Stimulated activated CD8-positive, alpha-beta memory T cell treated with anti-CD3 and anti-CD28 coated beads, Interleukin-15, amount 100 ng/mL, for 4 hours (primary cell): ENCODE data around the gene DCP2.

Experiments
- DNase-seq, 2 donors: peaks; one replicate each; pipeline ENCODE4 v3.0.0-alpha.2; 2020; ENCODE audit warnings: low read depth in 2 of 2

Gene DCP2

GRCh38 chr5:113020461-113021273 lies 44.1 kb downstream of the DCP2 start:
- no peak for DNase-seq

GRCh38 chr5:113022661-113023060 lies 46.1 kb downstream of the DCP2 start:
- no peak for DNase-seq

GRCh38 chr5:113024076-113024697 lies 47.6 kb downstream of the DCP2 start:
- DNase-seq: no peak

- DNase-seq: no peak
These were observed 49.0 kb downstream of the DCP2 start for GRCh38 chr5:113025596-113025995.

- DNase-seq: no peak
These were observed 49.6 kb downstream of the DCP2 start for GRCh38 chr5:113026211-113026610.

GRCh38 chr5:113027015-113027414 lies 50.4 kb downstream of the DCP2 start:
- DNase-seq: no peak

- no peak for DNase-seq
These were observed 50.8 kb downstream of the DCP2 start for GRCh38 chr5:113027431-113027830.

- no peak for DNase-seq
These were observed 53.0 kb downstream of the DCP2 start for GRCh38 chr5:113029614-113030013.

GRCh38 chr5:113031104-113031503 lies 54.5 kb downstream of the DCP2 start:
- no peak for DNase-seq

GRCh38 chr5:113031557-113031956 lies 55.0 kb downstream of the DCP2 start:
- no peak for DNase-seq

GRCh38 chr5:113034182-113034773 lies 57.7 kb downstream of the DCP2 start:
- DNase-seq: no peak

GRCh38 chr5:113035096-113035495 lies 58.5 kb downstream of the DCP2 start:
- DNase-seq: no peak

GRCh38 chr5:113036321-113036720 lies 59.7 kb downstream of the DCP2 start:
- DNase-seq: no peak

- no peak for DNase-seq
These were observed 60.2 kb downstream of the DCP2 start for GRCh38 chr5:113036826-113037225.

- DNase-seq: no peak
These were observed 61.5 kb downstream of the DCP2 start for GRCh38 chr5:113038136-113038535.

GRCh38 chr5:113038714-113039113 lies 62.1 kb downstream of the DCP2 start:
- DNase-seq: no peak

- DNase-seq: no peak
These were observed 62.8 kb downstream of the DCP2 start for GRCh38 chr5:113039229-113039933.

GRCh38 chr5:113039934-113040285 lies 63.3 kb downstream of the DCP2 start:
- no peak for DNase-seq

GRCh38 chr5:113040672-113041260 lies 64.2 kb downstream of the DCP2 start:
- DNase-seq: no peak

GRCh38 chr5:113042491-113043243 lies 66.1 kb downstream of the DCP2 start:
- no peak for DNase-seq

GRCh38 chr5:113043491-113043931 lies 66.9 kb downstream of the DCP2 start:
- DNase-seq: no peak
